ENCODE results near the gene ZNF598. TPM values are rescaled to one million over a fixed set of nuclear protein-coding genes. Genes with fewer than 3 reads are reported as not detected.

The ZNF598 gene
- total and polyA plus RNA-seq, 2 of the 13 experiments (the other 11 are each of a cell fraction or from before 2014, with no cell fraction given): 13.5 to 14.2 TPM

DNA sequence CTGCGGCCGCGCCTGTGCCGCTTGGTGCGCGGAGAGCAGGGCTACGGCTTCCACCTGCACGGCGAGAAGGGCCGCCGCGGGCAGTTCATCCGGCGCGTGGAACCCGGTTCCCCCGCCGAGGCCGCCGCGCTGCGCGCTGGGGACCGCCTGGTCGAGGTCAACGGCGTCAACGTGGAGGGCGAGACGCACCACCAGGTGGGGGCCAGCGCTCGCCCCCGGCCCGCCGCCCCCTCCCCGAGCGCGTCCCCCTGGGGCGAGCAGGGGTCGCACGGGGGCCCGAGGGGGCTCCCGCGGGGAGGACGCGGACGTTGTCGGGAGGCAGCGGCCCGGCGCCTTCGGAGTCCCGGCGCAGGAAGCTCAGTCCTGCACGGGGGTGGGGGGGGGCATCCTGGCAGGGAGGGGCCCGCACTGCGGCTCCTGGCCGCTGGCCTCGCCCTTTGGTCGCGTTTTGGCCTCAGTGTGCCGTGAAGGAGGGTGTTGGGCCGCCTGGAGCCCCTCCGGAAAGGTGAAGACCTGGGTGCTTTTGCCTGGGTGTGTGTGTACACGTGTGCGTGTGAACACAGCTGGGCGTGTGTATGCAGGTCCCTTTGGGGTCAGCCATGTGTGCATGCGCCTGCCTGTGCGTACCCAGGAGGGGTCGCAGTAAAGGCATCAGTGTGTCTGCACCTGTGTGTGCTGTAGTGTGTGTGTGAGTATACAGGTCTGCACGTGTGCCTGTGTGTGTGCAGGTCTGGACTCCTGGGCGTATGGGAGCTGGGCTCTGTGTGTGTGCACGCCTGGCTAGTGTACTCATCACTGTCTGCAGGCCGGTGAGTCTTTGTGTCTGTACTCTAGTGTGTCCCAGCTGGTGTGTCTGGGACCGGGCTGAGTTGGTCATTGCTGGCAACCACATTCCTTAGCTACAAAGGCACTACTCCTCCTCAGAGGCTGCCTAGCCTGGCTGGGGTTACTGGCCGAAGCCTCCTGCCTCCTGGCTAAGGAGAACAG, 17.7 kb upstream of the ZNF598 start:
- peak; percentile 64 for FAIRE-seq
- in situ Hi-C loops (cut with HindIII; ENCODE audit: extremely low pct_ligation_motif_present, low pct_unique_long_range_greater_than_20kb): no loop called here
- H4K20me1 ChIP-seq (ENCODE audit: insufficient read depth, low read length): 0 out of 2 replicates have a peak, but pooled peaks cover 7% of the 10 kb centered on the region
- peaks cover 72% of the 10 kb centered on the region for H3K4me1 ChIP-seq (ENCODE audit: insufficient read depth, low read length)
- CTCF ChIA-PET (ENCODE audit: low intra/inter-chr PET ratio, low total read pairs): no interaction called here
- peak overlapping the region; percentile 54 for H3K9ac ChIP-seq (ENCODE audit: insufficient read depth, low read depth, low read length)
- H3K36me3 ChIP-seq (replicated peaks in 1 of 2; ENCODE audit: control insufficient read depth in 1 of 2, insufficient read depth in 2 of 2, low read length in 2 of 2): no peaks in the 10 kb centered on the region; a peak in 1 of 5 replicates
- H3K27me3 ChIP-seq (ENCODE audit: control insufficient read depth in 1 of 2, insufficient read depth in 2 of 2, low read length in 2 of 2): peaks cover 1 to 9% of the 10 kb centered on the region in 2 experiments; a peak in 2 of 5 replicates
- peak overlapping the region; percentile 59 to 79 (median 77) for H3K4me3 ChIP-seq (replicated peaks in 1 of 3; ENCODE audit: insufficient read depth in 1 of 3, low read depth in 2 of 3, low read length in 3 of 3)
- no TSS peak for BruUV-seq (replicated peaks)
- 11% methylated on average over 7 of the region's 76 CpGs for WGBS (ENCODE audit: low lambda C conversion rate)
- no peak overlapping the region for H2AFZ ChIP-seq (ENCODE audit: low read length)
- no peaks in the 10 kb centered on the region for H3K9me3 ChIP-seq (ENCODE audit: low read length)
- no peak overlapping the region for H3K27ac ChIP-seq (ENCODE audit: extremely low read length, insufficient read depth, low read length)
- peak; percentile 42 for DNase-seq (ENCODE audit: low spot score)
- peak; percentile 5 for ATAC-seq
- intact Hi-C loops (cut with micrococcal nuclease; ENCODE audit: unreplicated experiment): no loop called here
- H3K79me2 ChIP-seq (ENCODE audit: insufficient read depth, low read length): peaks cover 3% of the 10 kb centered on the region
- H3K4me2 ChIP-seq (ENCODE audit: low read depth, low read length): peak overlapping the region; percentile 89
- POLR2A ChIA-PET: interaction anchor here (0.8 to 6.2 kb wide), 5 partner anchors 8 to 126 kb away, joined by 4 to 62 read pairs (median 7); partner anchors contain the start of genes NTHL1 and TSC2
- TF ChIP-seq HDAC2 (CRISPR knock-in tag; IDR thresholded peaks at IDR 0.05) (peak; percentile 51; the same call in 1 of the 2 replicates), NR2C2 (CRISPR knock-in tag; IDR thresholded peaks at IDR 0.05; ENCODE audit: borderline replicate concordance) (0 out of 2 replicates have a peak, but pooled peaks have one; percentile 19), PPARG (CRISPR knock-in tag; conservative IDR thresholded peaks at IDR 0.05) (no peak), ZSCAN21 (CRISPR knock-in tag; IDR thresholded peaks at IDR 0.05; ENCODE audit: borderline replicate concordance) (peak; percentile 67), TEAD3 (CRISPR knock-in tag; optimal IDR thresholded peaks at IDR 0.05; ENCODE audit: borderline replicate concordance) (peak; percentile 49), ZSCAN25 (CRISPR knock-in tag; IDR thresholded peaks at IDR 0.05) (no peak), ZGPAT (CRISPR knock-in tag; IDR thresholded peaks at IDR 0.05) (no peak), SMAD1 (CRISPR knock-in tag; IDR thresholded peaks at IDR 0.05; ENCODE audit: borderline replicate concordance, low read depth) (0 out of 2 replicates have a peak, but pooled peaks have one; percentile 27), GATAD2A (CRISPR knock-in tag; IDR thresholded peaks at IDR 0.05) (peak; percentile 49), ZNF530 (CRISPR knock-in tag; IDR thresholded peaks at IDR 0.05; ENCODE audit: low read depth) (no peak), SAP130 (CRISPR knock-in tag; IDR thresholded peaks at IDR 0.05; ENCODE audit: low read depth) (peak; percentile 87), TEAD2 (CRISPR knock-in tag; IDR thresholded peaks at IDR 0.05) (no peak)
- TF ChIP-seq, protein P1, sequence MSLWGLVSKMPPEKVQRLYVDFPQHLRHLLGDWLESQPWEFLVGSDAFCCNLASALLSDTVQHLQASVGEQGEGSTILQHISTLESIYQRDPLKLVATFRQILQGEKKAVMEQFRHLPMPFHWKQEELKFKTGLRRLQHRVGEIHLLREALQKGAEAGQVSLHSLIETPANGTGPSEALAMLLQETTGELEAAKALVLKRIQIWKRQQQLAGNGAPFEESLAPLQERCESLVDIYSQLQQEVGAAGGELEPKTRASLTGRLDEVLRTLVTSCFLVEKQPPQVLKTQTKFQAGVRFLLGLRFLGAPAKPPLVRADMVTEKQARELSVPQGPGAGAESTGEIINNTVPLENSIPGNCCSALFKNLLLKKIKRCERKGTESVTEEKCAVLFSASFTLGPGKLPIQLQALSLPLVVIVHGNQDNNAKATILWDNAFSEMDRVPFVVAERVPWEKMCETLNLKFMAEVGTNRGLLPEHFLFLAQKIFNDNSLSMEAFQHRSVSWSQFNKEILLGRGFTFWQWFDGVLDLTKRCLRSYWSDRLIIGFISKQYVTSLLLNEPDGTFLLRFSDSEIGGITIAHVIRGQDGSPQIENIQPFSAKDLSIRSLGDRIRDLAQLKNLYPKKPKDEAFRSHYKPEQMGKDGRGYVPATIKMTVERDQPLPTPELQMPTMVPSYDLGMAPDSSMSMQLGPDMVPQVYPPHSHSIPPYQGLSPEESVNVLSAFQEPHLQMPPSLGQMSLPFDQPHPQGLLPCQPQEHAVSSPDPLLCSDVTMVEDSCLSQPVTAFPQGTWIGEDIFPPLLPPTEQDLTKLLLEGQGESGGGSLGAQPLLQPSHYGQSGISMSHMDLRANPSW (CRISPR knock-in tag; IDR thresholded peaks at IDR 0.05; ENCODE audit: borderline replicate concordance): no peak

All from HepG2 (cell line).